ENCODE data around the gene NXN.

Gene NXN

DNA sequence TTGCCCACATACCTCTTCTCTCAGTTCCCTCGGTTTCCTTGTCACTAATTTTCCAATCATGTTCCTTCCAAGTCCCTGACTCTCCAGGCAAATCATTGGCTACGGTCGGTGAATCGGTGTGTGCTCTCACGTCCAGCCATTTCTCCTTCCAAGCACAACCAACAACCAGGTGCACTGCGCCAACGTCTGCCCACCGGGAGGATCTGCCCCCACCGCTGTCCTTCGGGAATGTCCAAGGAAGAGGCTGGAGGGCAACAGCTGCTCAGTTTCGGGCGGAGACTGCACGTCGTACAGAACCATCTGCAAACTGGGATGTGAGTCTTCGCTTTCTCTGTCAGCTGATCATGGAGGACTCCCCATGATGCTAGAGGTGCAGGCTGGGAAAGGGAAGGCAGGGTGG, 8.4 kb upstream of the NXN start:
- TF ChIP-seq POLR2AphosphoS5 (IDR thresholded peaks at IDR 0.05; ENCODE audit: low read depth) (no peak), SPI1 (IDR thresholded peaks at IDR 0.05; ENCODE audit: borderline replicate concordance, low read depth) (no peak), GABPA (IDR thresholded peaks at IDR 0.05; ENCODE audit: low read depth) (no peak), REST (IDR thresholded peaks at IDR 0.05; ENCODE audit: insufficient replicate concordance, low read depth) (no peak), CTCF (IDR thresholded peaks at IDR 0.05; ENCODE audit: insufficient read depth, low read length) (no peak)
- Histone ChIP-seq H3K27me3 (ENCODE audit: insufficient read depth, poor library complexity, severe bottlenecking) (no peaks in the 10 kb centered on the region), H3K27ac (replicated peaks) (no peak overlapping the region), H3K4me3 (replicated peaks; ENCODE audit: insufficient read depth, low read length) (no peak overlapping the region)
- DNase-seq (ENCODE audit: low read depth in 1 of 2, low spot score in 1 of 2) = no peak

DNA sequence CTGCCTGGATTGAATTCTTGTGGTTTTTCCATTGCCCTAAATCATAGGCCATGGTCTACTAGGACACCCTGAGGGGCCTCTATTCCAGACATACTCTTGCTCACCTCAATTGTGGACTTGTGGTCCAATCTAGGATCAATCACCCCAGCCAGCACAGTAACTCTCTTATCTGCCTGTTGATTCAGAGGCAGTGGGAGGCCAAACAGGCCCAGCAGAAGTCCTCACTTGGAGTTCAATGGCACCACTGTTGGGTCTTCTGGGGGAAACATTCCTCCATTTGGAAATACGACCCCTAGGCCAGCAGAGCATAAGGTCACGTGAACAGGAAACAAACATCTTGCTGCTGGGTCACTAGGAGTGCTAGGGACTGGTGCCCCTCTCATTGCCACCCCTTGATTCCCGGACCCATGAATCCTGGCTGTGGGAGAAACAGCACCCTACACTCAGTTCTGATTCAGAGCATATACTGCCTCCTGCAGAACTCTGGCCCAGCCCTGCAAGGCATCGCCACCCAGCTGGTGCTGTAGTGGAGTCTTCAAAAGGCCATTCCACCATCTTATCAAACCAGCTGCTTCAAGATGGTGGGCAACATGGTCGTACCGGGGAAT, 6.8 kb upstream of the NXN start:
- Histone ChIP-seq H3K27ac (replicated peaks) (no peak overlapping the region), H3K27me3 (ENCODE audit: insufficient read depth, poor library complexity, severe bottlenecking) (no peaks in the 10 kb centered on the region), H3K4me3 (replicated peaks; ENCODE audit: insufficient read depth, low read length) (no peak overlapping the region)
- no peak for TF ChIP-seq POLR2AphosphoS5 (IDR thresholded peaks at IDR 0.05; ENCODE audit: low read depth)
- TF ChIP-seq CTCF (IDR thresholded peaks at IDR 0.05; ENCODE audit: insufficient read depth, low read length) = no peak
- TF ChIP-seq REST (IDR thresholded peaks at IDR 0.05; ENCODE audit: insufficient replicate concordance, low read depth) = no peak
- no peak for TF ChIP-seq GABPA (IDR thresholded peaks at IDR 0.05; ENCODE audit: low read depth)
- TF ChIP-seq SPI1 (IDR thresholded peaks at IDR 0.05; ENCODE audit: borderline replicate concordance, low read depth) = no peak
- DNase-seq (ENCODE audit: low read depth in 1 of 2, low spot score in 1 of 2) = no peak

- H3K4me3 ChIP-seq (replicated peaks; ENCODE audit: insufficient read depth, low read length) = no peak overlapping the region
- H3K27ac ChIP-seq (replicated peaks) = no peak overlapping the region
- H3K27me3 ChIP-seq (ENCODE audit: insufficient read depth, poor library complexity, severe bottlenecking) = no peaks in the 10 kb centered on the region
- DNase-seq (ENCODE audit: low read depth in 1 of 2, low spot score in 1 of 2) = no peak
- TF ChIP-seq POLR2AphosphoS5 (IDR thresholded peaks at IDR 0.05; ENCODE audit: low read depth) (no peak), SPI1 (IDR thresholded peaks at IDR 0.05; ENCODE audit: borderline replicate concordance, low read depth) (no peak), REST (IDR thresholded peaks at IDR 0.05; ENCODE audit: insufficient replicate concordance, low read depth) (no peak), CTCF (IDR thresholded peaks at IDR 0.05; ENCODE audit: insufficient read depth, low read length) (no peak), GABPA (IDR thresholded peaks at IDR 0.05; ENCODE audit: low read depth) (no peak)
These were observed 4.3 kb upstream of the NXN start for GRCh38 chr17:983921-984320.

All from HL-60 (cell line).